ENCODE data around the gene RPUSD1. TPM values are rescaled to one million over a fixed set of nuclear protein-coding genes. Genes with fewer than 3 reads are reported as not detected.

RPUSD1 gene
- polyA plus RNA-seq, 3 donors = 29.5 to 38.1 (median 31.5) TPM

DNA sequence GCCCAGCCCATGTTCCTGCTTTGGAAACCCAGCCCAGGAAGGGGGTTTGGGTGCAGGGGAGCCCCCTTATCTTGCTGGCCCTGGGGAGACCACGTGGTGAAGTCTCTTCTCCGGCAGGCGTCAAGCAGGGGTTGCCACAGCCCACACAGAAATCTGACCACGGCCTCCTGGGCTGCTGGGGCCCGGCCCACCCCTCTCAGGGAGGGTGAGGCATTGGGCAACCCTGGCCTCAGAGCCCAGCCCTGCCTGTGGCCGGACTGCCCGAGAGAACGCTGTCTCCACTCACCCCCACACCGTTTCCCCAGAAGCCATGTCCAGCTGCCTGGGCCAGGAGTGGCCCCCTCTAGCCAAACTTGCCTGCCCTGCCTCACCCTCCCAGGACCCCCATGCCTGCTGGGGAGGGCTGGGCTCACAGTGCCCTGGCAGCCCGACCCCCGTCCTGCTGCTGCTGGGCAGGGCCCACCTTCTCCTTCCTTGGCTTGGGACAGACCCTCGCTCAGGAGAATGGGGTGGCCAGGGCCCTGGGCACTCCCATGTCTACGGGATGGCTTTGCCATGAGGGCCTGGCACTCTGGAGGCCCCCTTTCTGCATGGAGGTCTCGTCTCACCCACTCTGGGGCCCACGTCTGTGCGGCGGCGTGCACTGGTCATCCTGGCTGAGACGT, 6.7 kb downstream of the RPUSD1 start:
- Histone ChIP-seq H3K9me3 (replicated peaks in 1 of 2; ENCODE audit: control insufficient read depth in 1 of 2, insufficient read depth in 1 of 2, low read length in 2 of 2) (no peaks in the 10 kb centered on the region), H2AFZ (ENCODE audit: insufficient read depth, low read depth, low read length, poor library complexity, severe bottlenecking) (no peak overlapping the region), H3K36me3 (replicated peaks in 1 of 2; ENCODE audit: control insufficient read depth in 1 of 2, insufficient read depth in 2 of 2, low read length in 2 of 2) (peaks cover 6 to 8% of the 10 kb centered on the region in 2 donors), H3K79me2 (ENCODE audit: insufficient read depth, low read length) (no peaks in the 10 kb centered on the region), H3K27ac (ENCODE audit: low read depth in 1 of 2, low read length in 2 of 2) (no peak overlapping the region), H3K27me3 (ENCODE audit: control insufficient read depth in 2 of 2, insufficient read depth in 2 of 2, low read length in 2 of 2) (peaks cover 0 to 9% of the 10 kb centered on the region in 2 donors), H3K4me1 (ENCODE audit: control insufficient read depth in 1 of 2, insufficient read depth in 2 of 2, low read length in 2 of 2) (peaks cover 3 to 5% of the 10 kb centered on the region in 2 donors), H3K9ac (ENCODE audit: insufficient read depth, low read length, poor library complexity, severe bottlenecking) (no peak overlapping the region), H4K20me1 (ENCODE audit: insufficient read depth, low read length) (peaks cover 23% of the 10 kb centered on the region), H3K4me3 (replicated peaks in 1 of 3; ENCODE audit: low read depth in 2 of 3, low read length in 3 of 3) (no peak overlapping the region), H3K4me2 (replicated peaks; ENCODE audit: extremely low read depth, low read length, poor library complexity, severe bottlenecking) (no peak overlapping the region)
- TF ChIP-seq, protein P1, sequence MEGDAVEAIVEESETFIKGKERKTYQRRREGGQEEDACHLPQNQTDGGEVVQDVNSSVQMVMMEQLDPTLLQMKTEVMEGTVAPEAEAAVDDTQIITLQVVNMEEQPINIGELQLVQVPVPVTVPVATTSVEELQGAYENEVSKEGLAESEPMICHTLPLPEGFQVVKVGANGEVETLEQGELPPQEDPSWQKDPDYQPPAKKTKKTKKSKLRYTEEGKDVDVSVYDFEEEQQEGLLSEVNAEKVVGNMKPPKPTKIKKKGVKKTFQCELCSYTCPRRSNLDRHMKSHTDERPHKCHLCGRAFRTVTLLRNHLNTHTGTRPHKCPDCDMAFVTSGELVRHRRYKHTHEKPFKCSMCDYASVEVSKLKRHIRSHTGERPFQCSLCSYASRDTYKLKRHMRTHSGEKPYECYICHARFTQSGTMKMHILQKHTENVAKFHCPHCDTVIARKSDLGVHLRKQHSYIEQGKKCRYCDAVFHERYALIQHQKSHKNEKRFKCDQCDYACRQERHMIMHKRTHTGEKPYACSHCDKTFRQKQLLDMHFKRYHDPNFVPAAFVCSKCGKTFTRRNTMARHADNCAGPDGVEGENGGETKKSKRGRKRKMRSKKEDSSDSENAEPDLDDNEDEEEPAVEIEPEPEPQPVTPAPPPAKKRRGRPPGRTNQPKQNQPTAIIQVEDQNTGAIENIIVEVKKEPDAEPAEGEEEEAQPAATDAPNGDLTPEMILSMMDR (IDR thresholded peaks at IDR 0.05) = no peak
- Mint-ChIP-seq H3K36me3 (peaks cover 9 to 12% of the 10 kb centered on the region in 2 donors), H3K27me3 (ENCODE audit: low read depth in 3 of 3) (peaks cover 0 to 20% (median 10%) of the 10 kb centered on the region in 3 donors), H3K9me3 (peaks cover 0 to 3% (median 0%) of the 10 kb centered on the region in 7 donors), H3K27ac (no peak overlapping the region), H3K4me1 (peaks cover 1% of the 10 kb centered on the region), H3K4me3 (no peak overlapping the region)
- no peak for DNase-seq
- intact Hi-C loops (cut with micrococcal nuclease) = no loop called here
- 57% methylated on average over 19 of the region's 19 CpGs for WGBS (ENCODE audit: insufficient coverage)

DNA sequence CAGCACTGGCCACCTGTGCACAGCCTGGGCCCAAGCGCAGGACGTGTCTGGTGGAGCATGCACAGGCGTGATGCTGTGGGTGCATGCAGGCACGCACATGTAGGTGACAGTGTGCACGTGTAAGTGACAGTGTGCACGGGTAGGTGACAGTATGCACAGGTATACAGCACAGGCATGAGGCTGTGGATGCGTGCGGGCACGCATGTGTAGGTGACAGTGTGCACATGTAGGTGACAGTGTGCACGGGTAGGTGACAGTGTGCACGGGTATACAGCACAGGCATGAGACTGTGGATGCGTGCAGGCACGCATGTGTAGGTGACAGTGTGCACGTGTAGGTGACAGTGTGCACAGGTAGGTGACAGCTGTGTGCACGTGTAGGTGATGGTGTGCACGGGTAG, 7.9 kb downstream of the RPUSD1 start:
- Mint-ChIP-seq H3K4me1 (no peaks in the 10 kb centered on the region), H3K4me3 (no peak overlapping the region), H3K27ac (no peak overlapping the region), H3K36me3 (peaks cover 5 to 6% of the 10 kb centered on the region in 2 donors), H3K27me3 (ENCODE audit: low read depth in 3 of 3) (peaks cover 0 to 22% (median 10%) of the 10 kb centered on the region in 3 donors), H3K9me3 (peaks cover 0 to 3% (median 0%) of the 10 kb centered on the region in 7 donors)
- Histone ChIP-seq H3K4me3 (replicated peaks in 1 of 3; ENCODE audit: low read depth in 2 of 3, low read length in 3 of 3) (no peak overlapping the region), H3K27me3 (ENCODE audit: control insufficient read depth in 2 of 2, insufficient read depth in 2 of 2, low read length in 2 of 2) (peaks cover 0 to 9% of the 10 kb centered on the region in 2 donors), H3K79me2 (ENCODE audit: insufficient read depth, low read length) (no peaks in the 10 kb centered on the region), H3K27ac (ENCODE audit: low read depth in 1 of 2, low read length in 2 of 2) (no peak overlapping the region), H3K36me3 (replicated peaks in 1 of 2; ENCODE audit: control insufficient read depth in 1 of 2, insufficient read depth in 2 of 2, low read length in 2 of 2) (no peaks in the 10 kb centered on the region), H3K4me2 (replicated peaks; ENCODE audit: extremely low read depth, low read length, poor library complexity, severe bottlenecking) (no peak overlapping the region), H2AFZ (ENCODE audit: insufficient read depth, low read depth, low read length, poor library complexity, severe bottlenecking) (no peak overlapping the region), H4K20me1 (ENCODE audit: insufficient read depth, low read length) (peaks cover 11% of the 10 kb centered on the region), H3K9ac (ENCODE audit: insufficient read depth, low read length, poor library complexity, severe bottlenecking) (no peak overlapping the region), H3K4me1 (ENCODE audit: control insufficient read depth in 1 of 2, insufficient read depth in 2 of 2, low read length in 2 of 2) (no peaks in the 10 kb centered on the region), H3K9me3 (replicated peaks in 1 of 2; ENCODE audit: control insufficient read depth in 1 of 2, insufficient read depth in 1 of 2, low read length in 2 of 2) (no peaks in the 10 kb centered on the region)
- intact Hi-C loops (cut with micrococcal nuclease) = no loop called here
- no peak for DNase-seq
- 94% methylated on average over 16 of the region's 16 CpGs for WGBS (ENCODE audit: insufficient coverage)
- TF ChIP-seq, protein P1 (IDR thresholded peaks at IDR 0.05) = no peak

Data from CD14-positive monocyte (primary cell).